Measurements from ENCODE around the gene EARS2. TPM values are rescaled to one million over a fixed set of nuclear protein-coding genes. Genes with fewer than 3 reads are reported as not detected.

EARS2 gene
- total RNA-seq (ENCODE audit: unreplicated experiment), result 8.3 TPM
- long read RNA-seq, partial matches to known transcripts, result 0 of 3 reads
- long read RNA-seq, other reads (novel, unspliced or antisense), result 1 of 3 reads

DNA sequence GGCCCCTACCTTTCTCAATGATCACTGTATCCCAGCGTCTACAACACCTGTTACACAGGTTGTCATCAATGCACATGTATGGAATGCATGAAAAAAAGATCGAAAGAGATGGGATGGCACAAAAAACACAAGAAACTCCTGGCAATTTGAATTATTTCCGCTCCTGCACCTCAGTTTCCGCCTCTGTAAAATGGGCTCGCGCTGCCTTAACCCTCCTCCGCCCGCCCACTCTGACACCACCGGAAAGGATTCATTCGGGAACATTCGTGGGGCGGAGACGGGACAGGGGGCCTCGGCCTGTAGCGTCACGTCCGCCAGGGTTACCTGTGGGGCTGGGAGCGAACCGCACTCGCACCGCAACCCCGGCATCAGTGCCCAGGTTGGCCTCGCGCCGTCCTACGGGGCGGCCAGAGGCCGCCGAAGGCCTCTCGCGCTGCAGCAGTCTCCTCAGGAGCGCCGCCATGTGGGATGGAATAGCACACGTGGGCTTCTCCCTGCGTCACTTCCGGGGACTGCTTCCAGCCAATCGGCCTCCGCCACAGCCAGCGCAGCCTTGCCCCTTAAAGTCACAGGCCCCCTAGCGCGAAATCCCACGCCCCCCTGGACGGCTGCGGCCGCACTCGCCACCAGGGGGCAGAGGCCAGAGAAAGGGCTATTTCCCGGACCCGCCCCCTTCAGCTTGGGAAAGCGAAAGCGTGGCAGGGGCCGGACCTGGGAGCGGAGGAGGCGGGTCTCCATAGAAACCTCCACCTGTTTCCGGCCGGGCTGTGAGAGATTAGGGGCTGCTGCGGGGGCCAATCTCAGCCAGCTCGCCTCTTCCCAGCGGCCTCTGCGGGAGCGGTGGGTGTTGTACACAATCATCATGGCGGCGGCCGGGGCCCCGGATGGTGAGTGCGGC, at the start of gene EARS2, which contains the start of gene UBFD1:
EARS2 (minus strand) TSS at position 470 of the 898 bp plus-strand sequence; CDS start at position 463, 7 bp downstream.
UBFD1 (plus strand) TSS at position 847 of the 898 bp plus-strand sequence; CDS start at position 863, 16 bp downstream.
- Mint-ChIP-seq H3K4me3 (ENCODE audit: unreplicated experiment) (peak within 1 kb of the TSS; percentile 90), H3K9me3 (ENCODE audit: unreplicated experiment) (no peaks in the 10 kb centered on the region), H3K36me3 (ENCODE audit: unreplicated experiment) (no peaks in the 10 kb centered on the region), H3K27me3 (ENCODE audit: unreplicated experiment) (no peaks in the 10 kb centered on the region), H3K27ac (ENCODE audit: unreplicated experiment) (peak within 1 kb of the TSS; percentile 62), H3K4me1 (ENCODE audit: low read depth, unreplicated experiment) (peaks cover 4% of the 10 kb centered on the region)
- TF ChIP-seq, protein P1, sequence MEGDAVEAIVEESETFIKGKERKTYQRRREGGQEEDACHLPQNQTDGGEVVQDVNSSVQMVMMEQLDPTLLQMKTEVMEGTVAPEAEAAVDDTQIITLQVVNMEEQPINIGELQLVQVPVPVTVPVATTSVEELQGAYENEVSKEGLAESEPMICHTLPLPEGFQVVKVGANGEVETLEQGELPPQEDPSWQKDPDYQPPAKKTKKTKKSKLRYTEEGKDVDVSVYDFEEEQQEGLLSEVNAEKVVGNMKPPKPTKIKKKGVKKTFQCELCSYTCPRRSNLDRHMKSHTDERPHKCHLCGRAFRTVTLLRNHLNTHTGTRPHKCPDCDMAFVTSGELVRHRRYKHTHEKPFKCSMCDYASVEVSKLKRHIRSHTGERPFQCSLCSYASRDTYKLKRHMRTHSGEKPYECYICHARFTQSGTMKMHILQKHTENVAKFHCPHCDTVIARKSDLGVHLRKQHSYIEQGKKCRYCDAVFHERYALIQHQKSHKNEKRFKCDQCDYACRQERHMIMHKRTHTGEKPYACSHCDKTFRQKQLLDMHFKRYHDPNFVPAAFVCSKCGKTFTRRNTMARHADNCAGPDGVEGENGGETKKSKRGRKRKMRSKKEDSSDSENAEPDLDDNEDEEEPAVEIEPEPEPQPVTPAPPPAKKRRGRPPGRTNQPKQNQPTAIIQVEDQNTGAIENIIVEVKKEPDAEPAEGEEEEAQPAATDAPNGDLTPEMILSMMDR (IDR thresholded peaks at IDR 0.05; ENCODE audit: partially characterized antibody, unreplicated experiment), result peak; percentile 98
- peak; percentile 99 for DNase-seq

GRCh38 chr16:23597003-23597756, 40.0 kb upstream of the EARS2 start:
- Mint-ChIP-seq H3K36me3 (ENCODE audit: unreplicated experiment) (no peaks in the 10 kb centered on the region), H3K9me3 (ENCODE audit: unreplicated experiment) (no peaks in the 10 kb centered on the region), H3K4me3 (ENCODE audit: unreplicated experiment) (peak overlapping the region; percentile 80), H3K27ac (ENCODE audit: unreplicated experiment) (peak overlapping the region; percentile 53), H3K4me1 (ENCODE audit: low read depth, unreplicated experiment) (peaks cover 7% of the 10 kb centered on the region), H3K27me3 (ENCODE audit: unreplicated experiment) (peaks cover 4% of the 10 kb centered on the region)
- peak; percentile 57 for DNase-seq
- TF ChIP-seq, protein P1 (IDR thresholded peaks at IDR 0.05; ENCODE audit: partially characterized antibody, unreplicated experiment), result no peak

DNA sequence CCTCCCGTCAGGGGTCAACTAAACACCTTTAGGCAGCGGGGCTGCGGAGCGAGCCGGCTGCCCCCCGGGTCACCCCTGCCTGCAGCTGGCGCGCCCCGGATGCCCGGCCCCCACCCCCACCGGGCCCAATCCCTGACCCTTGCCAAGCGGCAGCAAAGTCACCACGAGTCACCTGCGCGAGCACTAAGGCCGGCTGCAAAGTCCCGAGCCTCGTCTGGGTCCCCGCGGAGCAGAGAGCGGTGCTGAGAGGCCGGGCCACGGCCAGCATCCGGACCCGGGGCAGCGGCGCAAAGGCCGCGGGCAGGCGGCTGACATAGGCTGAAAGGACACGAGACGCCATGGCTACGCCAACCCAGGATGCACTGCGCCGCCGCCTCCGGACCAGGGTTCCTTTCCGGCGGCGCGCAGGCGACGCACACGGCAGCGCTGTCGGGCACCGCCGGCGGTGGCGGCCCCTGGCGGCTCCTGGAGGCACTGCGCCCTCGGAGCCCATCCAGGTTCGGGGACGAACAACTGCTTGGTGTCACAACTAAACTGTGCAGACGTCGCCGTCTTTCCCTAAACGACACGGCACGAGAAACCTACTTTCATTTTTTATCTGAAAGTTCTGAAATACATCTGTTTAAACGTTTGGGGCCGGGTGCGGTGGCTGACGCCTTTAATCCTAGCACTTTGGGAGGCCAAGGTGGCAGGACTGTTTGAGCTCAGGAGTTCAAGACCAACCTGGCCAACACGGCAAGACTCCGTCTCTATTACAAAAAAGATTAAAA, 39.0 kb upstream of the EARS2 start, which contains the start of gene NDUFAB1:
NDUFAB1 (minus strand) TSS at position 366 of the 770 bp plus-strand sequence; CDS start at position 340, 26 bp downstream.
- Mint-ChIP-seq H3K4me1 (ENCODE audit: low read depth, unreplicated experiment) (peaks cover 7% of the 10 kb centered on the region), H3K4me3 (ENCODE audit: unreplicated experiment) (peak within 1 kb of the TSS; percentile 87), H3K27ac (ENCODE audit: unreplicated experiment) (peak within 1 kb of the TSS; percentile 84), H3K27me3 (ENCODE audit: unreplicated experiment) (peaks cover 4% of the 10 kb centered on the region), H3K36me3 (ENCODE audit: unreplicated experiment) (no peaks in the 10 kb centered on the region), H3K9me3 (ENCODE audit: unreplicated experiment) (no peaks in the 10 kb centered on the region)
- peak; percentile 97 for DNase-seq
- TF ChIP-seq, protein P1 (IDR thresholded peaks at IDR 0.05; ENCODE audit: partially characterized antibody, unreplicated experiment), result peak; percentile 99

GRCh38 chr16:23595246-23595950, 38.2 kb upstream of the EARS2 start:
- H3K4me1 Mint-ChIP-seq (ENCODE audit: low read depth, unreplicated experiment), result peaks cover 7% of the 10 kb centered on the region
- H3K27ac Mint-ChIP-seq (ENCODE audit: unreplicated experiment), result peak overlapping the region; percentile 44
- peak overlapping the region; percentile 87 for H3K4me3 Mint-ChIP-seq (ENCODE audit: unreplicated experiment)
- H3K36me3 Mint-ChIP-seq (ENCODE audit: unreplicated experiment), result no peaks in the 10 kb centered on the region
- DNase-seq, result no peak
- peaks cover 4% of the 10 kb centered on the region for H3K27me3 Mint-ChIP-seq (ENCODE audit: unreplicated experiment)
- no peaks in the 10 kb centered on the region for H3K9me3 Mint-ChIP-seq (ENCODE audit: unreplicated experiment)
- TF ChIP-seq, protein P1 (IDR thresholded peaks at IDR 0.05; ENCODE audit: partially characterized antibody, unreplicated experiment), result no peak

All from glutamatergic neuron (in vitro differentiated cells).